ENCODE measurements around the gene ARHGAP27.

The ARHGAP27 gene

GRCh38 chr17:45430738-45431530 lies 1.7 kb downstream of the ARHGAP27 start:
- DNase-seq: no peak

GRCh38 chr17:45430006-45430737 lies 2.5 kb downstream of the ARHGAP27 start:
- no peak for DNase-seq

GRCh38 chr17:45429339-45430005 lies 3.2 kb downstream of the ARHGAP27 start:
- DNase-seq: no peak

DNA sequence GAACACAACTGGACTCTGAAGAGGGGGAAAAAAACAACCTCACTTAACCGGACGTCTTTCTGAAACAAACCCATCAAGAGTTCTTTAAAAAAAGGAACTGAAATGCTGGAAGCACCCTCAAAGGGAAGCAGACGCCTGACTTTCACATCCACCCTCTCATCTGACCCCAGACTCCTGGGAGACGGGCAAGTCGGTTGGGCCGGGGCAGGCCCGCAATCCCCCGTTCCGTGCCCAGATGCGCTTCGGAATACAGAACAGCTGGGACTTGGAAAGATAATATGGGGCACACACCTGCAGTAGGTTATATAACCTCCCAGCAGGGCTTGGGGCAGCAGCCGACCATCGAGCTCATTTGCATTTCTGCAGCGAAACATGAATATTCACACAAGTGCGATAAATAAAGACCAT lies 3.7 kb downstream of the ARHGAP27 start:
- no peak for DNase-seq

DNA sequence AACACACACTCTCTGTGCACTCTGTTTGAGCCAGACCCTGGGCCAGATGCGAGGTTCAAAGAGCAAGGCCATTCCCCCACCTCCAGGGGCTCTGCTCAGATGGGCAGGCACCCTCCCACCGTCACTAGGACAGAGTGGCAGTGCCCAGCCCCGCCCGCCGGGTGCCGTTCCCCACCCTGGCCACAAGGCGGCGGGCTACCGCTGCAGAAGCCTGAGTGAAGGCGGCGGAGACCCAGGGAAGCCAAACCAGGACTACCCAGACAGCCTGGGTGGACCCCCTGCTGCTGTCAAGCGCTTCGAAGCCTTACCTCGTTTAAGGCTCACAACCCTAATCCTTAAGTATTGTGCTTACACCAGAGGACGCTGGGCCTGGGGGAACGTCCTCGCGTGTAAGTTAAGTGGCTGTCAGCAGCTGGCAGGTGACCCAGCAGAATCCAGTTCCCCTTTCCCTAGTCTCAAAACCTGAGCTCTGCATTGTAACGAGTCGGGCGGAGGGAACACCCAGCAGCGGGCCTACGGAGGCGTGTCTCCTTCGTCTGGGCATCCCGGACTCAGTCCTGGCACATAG lies 4.5 kb downstream of the ARHGAP27 start:
- DNase-seq: peak; percentile 82

GRCh38 chr17:45427181-45427835 lies 5.4 kb downstream of the ARHGAP27 start:
- DNase-seq: no peak

GRCh38 chr17:45426561-45426960 lies 6.1 kb downstream of the ARHGAP27 start:
- no peak for DNase-seq

DNA sequence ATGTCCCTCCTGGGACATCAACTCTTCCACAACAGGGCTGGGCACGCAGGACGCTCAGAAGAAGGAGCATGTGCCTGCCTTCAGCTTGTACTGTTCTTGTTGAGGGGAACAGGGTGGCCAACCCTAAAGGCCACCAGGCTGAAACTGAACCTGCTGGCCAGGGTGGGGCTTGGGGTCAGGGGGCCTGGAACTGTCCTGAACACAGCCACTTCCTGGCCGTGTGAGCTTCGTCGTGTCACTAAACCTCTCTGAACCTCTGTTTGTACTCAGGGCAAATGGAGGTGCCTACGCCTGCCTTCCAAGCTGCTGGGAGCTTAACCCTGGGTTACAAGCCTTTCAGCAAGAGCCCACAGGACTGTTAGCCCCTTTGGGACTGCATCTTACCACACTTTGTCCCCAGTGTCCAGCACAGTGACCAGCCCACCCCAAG lies 6.7 kb downstream of the ARHGAP27 start:
- no peak for DNase-seq

- peak; percentile 60 for DNase-seq
Observed at GRCh38 chr17:45425125-45425983, 7.3 kb downstream of the ARHGAP27 start.

GRCh38 chr17:45424769-45425124 lies 7.9 kb downstream of the ARHGAP27 start:
- DNase-seq: no peak

- DNase-seq: no peak
Observed at GRCh38 chr17:45423975-45424335, 8.7 kb downstream of the ARHGAP27 start.

DNA sequence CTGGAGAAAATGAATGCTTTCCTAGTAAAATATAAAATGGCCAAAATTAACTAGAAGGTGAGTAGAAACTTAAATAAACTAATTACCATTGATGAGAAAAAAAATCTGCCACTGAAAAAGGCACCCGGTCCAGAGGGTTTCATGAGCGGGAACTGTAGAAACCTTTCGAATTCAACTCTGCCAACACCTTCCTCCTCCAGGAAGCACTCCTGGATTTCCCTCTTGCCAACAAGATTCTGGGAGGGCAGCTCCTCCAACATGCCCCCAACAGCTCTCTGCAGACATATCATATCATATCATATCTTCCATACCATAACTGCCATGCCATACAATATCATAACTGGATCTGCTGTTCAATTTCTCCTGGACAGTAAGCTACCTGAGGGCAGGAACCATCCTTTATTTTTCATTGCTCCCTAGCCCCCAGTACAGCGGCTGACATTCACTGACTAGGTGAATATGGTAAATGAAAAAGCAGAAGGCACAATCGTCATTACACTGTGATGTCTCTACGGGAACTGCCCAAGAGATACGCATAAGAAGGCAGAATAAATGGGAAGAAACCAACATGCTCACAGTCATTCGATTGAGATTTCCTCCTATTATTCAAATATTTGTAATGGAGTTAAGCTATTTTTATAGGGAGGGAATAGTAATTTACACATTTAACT lies 9.2 kb downstream of the ARHGAP27 start:
- DNase-seq: no peak

DNA sequence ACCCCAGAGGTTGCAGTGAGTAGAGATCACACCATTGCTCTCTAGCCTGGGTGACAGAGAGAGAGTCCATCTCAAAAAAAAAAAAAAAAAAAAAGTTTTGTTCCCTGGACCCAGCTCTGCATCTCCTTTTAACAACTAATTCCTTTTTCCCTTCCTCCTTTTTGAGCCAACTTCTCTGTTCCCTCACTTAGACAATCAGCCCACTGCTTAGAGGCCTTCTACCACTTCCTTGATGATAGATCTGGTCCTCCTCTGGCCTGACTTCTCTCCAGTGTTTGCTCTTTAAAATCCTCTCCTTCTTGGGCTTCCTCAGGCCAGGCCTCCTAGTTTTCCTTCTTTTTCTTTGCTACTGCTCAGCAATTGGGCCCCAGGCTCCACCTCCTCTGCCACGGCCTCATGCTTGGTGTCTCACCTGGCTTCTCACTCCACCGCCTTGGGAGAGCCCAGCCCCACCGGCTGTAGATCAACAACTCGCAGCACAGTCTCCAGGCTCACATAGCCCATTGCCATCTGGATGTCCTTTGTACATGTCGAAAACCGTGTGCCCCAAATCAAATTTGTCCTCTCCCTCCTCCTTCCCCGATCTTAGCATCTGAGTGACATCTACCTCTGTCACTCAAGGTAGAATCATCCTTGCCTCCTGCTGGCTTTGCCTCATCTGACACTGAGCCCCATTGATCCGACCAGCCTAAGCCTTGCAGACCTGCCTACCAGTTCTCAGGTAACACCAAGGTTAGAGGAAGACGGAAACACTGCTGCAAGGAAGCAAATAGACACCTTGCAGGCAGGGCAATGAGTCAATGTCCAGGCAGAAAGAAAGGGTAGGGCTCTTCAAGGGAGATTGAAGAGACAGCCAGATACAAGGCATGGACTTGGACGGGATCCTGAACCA lies 17.4 kb downstream of the ARHGAP27 start:
- DNase-seq: no peak

DNA sequence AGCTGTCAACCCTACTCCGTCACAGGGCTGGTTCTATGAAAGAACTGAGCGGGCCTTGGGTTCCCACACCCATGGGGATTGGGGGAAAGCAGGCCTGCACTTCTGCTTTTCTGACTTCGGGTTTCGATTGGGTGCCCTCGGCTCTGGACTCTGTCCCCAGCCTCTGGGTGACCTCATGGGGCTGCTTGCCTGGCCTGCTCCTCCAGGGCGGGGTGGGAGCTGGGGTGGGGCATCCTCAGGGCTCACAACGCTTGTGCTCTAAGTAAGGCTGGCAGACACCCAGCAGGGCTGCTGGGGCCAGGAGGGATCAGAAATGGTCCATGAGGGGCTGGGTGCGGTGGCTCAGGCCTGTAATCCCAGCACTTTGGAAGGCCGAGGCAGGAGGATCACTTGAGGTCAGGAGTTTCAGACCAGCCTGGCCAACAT lies 19.2 kb downstream of the ARHGAP27 start:
- DNase-seq: no peak

GRCh38 chr17:45411348-45412105 lies 21.1 kb downstream of the ARHGAP27 start:
- no peak for DNase-seq

- DNase-seq: no peak
Observed at GRCh38 chr17:45410144-45411091, 22.3 kb downstream of the ARHGAP27 start.

DNA sequence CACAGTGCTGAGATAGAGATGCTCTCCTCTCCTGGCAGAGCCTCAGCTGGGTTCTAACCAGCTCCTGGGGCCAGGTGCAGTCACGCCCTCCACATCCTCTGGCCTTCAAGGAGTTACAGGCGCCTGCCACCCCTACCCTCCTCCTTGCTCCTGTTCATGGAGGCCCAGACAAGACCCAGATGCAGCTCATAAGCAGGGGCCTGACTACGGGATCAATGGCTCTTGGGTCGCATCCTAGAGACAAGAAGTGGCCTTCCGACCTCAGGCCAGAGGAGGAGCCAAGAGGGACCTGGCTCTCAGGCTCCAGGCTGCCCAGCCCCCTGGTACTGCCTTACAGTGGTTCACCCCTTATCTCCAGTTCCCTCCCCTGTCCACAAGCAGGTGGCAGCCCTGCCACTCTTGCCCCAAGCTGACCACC lies 23.0 kb downstream of the ARHGAP27 start:
- no peak for DNase-seq
